Posterior cingulate gyrus (tissue), 11 donors: ENCODE data around the gene IKZF2.
"Not testable (repeated sequence)": the region's sequence is repeated elsewhere in the genome, so short reads cannot be mapped to it uniquely, and the experiment has no call there.

Experiments used
- DNase-seq, 10 donors: peaks; one replicate each; pipeline versions ENCODE4 v3.0.0 to v3.0.0-alpha.2; 2020 to 2021; ENCODE audit warnings: mixed read lengths in 3 of 10
- intact Hi-C: fragments of 100-400 bp; cut with DNase I; formaldehyde crosslinking; loops from one replicate; pipeline ENCODE4 v1.15.1; 2023

IKZF2 gene

GRCh38 chr2:213064099-213064498, 87.3 kb downstream of the IKZF2 start:
- intact Hi-C loops: no loop called here
- no peak for DNase-seq

GRCh38 chr2:213057977-213058376, 93.4 kb downstream of the IKZF2 start:
- no peak for DNase-seq
- intact Hi-C loops: no loop called here

DNA sequence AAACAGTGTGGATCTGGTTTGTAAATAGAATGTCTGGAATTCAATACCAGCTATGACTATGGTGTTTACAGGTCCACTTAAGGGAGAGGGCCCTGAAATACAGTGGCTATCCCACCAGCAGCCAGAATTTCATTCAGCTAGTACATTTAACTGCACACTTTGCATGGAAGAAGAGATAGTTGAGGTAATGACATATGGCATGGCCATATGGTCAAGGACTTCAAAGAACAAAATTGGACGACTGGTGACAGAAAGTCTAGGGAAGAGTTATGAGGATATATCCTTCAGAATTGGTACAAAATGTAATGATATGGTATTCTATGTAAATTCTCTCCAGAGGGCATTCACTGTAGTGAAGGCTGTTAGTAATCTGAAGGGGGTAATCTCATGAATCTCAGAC, 105.0 kb downstream of the IKZF2 start:
- DNase-seq: no peak
- intact Hi-C loops: no loop called here

- intact Hi-C loops: no loop called here
- no peak for DNase-seq
These were observed 107.8 kb downstream of the IKZF2 start for GRCh38 chr2:213043566-213043965.

DNA sequence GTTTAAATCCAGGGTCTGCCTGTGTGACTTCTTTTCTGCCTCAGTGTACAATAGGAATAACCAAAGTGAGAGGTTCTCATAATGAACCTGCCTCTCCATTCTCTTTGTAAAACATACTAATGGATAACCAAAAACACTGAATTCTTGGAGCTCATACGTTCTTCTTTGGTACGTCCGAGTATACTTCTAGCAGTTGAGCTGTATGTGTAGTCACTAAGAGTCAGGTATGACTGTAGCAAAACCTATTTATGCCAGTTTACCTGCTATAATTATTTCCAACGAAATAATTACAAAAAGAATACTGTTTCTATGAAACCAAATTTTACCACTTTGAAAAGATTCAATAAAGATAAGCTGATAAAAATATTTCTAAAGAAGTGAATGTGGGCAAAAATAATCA, 109.2 kb downstream of the IKZF2 start:
- no peak for DNase-seq
- intact Hi-C loops: no loop called here

DNA sequence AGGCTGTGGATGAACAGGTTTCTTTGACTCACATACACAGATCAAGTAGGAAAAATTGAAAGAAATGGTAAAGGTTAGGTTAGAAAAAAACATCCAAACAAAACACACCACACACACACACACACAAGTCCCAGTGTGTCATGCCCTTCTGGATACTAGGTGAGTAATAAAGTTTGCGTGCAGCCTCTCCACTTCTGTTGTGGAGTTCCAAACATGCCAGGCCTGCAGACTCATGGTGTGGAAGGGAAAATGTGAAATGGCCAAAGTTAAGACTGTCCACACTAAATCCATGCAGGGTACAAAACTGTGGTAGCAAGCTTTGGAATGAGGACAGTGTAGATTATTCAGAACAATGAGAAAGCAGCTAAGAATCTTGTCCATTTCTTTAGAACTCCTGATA, 114.6 kb downstream of the IKZF2 start:
- DNase-seq: no peak
- intact Hi-C loops: no loop called here

DNA sequence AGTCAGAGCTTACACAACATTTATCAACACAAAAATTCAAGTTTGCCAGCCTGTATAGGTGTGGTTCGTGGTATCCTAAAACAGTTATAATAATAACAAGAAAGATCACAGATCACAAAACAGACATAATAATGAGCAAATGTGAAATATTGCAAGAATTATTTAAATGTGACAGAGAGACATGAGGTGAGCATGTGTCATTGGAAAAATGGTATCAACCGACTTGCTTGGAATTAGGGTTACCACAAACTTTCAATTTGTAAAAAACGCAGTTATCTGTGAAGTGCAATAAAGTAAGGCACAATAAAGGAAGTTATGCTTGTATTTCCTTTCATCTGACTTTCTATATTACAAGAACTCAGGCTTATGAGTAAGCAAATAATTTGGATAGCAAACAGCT, 116.8 kb downstream of the IKZF2 start:
- no peak for DNase-seq
- intact Hi-C loops: no loop called here

GRCh38 chr2:213032607-213033006, 118.8 kb downstream of the IKZF2 start:
- no peak for DNase-seq
- intact Hi-C loops: no loop called here

GRCh38 chr2:213022987-213023386, 128.4 kb downstream of the IKZF2 start:
- DNase-seq: no peak
- intact Hi-C loops: no loop called here

DNA sequence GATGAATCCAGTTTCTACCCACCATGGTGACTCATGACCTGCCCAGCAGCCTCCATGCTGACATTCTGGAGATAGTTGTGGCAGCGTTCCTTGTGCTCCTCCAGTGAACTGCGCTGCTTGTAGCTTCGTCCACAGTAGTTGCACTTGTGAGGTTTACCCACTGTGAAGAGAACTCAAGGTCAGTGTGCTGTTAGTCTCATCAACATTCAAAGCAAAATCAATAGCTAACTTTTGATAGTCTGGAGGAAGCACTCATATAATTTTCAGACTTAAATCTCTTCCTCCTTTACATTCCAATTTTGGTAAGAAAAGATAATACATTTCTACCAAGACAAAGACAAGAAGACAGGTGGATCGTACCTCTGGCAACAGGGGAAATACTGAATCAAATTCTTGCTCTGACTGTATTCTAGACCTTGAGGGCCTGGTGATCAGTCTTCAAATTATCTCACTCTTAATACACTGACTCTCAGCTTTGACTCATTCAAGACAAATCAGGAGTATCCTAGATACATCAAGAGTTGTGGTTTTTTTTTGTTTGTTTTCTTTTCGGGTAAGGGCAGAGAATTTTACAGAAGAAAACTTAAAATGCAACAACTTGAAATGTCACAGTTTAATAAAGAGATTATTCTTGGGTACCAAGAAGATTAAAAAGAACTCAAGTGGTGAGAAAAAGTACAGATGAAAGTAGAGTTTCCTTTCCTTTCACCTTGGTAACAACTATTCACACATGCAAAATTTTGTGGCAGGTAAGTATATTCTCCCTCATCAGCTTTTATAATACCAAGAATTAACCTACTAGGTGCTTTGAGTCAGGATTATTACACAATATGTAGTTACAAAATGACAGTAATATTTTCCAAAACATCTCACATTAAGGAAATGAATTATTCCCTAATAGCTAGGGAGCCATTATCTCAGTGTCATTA, 129.2 kb downstream of the IKZF2 start:
- DNase-seq: no peak
- intact Hi-C loops: no loop called here

DNA sequence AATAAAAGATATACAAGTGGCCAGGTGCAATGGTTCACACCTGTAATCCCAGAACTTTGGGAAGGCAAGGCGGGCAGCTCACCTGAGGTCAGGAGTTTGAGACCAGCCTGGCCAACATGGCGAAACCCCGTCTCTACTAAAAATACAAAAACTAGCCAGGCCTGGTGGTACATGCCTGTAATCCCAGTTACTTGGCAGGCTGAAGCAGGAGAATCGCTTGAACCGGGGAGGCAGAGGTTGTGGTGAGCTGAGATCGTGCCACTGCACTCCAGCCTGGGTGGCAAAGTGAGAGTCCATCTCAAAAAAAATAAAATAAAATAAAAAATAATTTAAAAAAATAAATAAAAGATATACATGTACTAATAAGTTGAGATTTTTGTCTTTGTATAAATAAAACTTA, 130.5 kb downstream of the IKZF2 start:
- intact Hi-C loops: not testable (repeated sequence)
- DNase-seq: peak in 1 of 10 donors; percentile 61

- intact Hi-C loops: no loop called here
- no peak for DNase-seq
These were observed 131.1 kb downstream of the IKZF2 start for GRCh38 chr2:213020268-213020667.

DNA sequence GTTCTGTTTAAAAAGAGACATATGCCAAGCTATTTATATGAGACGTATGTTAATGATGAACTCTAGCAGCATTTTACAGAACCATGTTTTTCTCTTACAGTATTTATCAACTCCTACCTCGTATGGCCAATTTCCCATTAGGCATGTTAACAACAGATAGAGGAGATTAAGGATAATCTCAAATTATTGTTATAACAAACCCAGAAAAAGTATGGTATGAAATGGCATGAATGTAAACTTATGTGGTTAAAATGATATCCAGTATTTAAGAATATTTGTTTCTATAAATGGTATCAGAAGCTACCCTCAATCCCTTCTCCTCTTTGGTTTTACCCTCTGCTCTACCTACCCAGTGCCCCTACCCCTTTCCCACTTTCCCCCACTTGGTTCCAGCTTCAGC, 132.0 kb downstream of the IKZF2 start:
- intact Hi-C loops: no loop called here
- no peak for DNase-seq

GRCh38 chr2:213018340-213018901, 133.0 kb downstream of the IKZF2 start:
- intact Hi-C loops: no loop called here

DNA sequence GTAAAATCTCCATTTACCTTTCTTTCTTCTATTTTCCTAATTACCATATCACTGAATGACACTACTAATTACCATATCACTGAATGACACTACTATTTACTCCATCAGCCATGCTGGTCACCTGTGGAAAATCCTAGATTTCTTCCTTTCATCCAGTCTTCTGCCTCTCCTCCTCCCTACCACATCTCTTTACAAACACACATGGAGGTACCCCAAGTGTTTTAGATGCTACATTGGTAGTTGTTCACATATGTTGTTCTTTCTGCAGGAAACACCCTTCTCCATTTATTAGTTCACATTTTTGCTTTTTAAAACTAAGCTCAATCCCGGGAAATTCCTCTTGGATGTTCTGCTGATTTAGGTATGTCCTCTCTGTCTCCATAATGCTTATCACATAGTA, 134.0 kb downstream of the IKZF2 start:
- intact Hi-C loops: no loop called here
- no peak for DNase-seq

More at GRCh38 chr2:213018340-213018901, 133.0 kb downstream of the IKZF2 start:
- no peak for DNase-seq

DNA sequence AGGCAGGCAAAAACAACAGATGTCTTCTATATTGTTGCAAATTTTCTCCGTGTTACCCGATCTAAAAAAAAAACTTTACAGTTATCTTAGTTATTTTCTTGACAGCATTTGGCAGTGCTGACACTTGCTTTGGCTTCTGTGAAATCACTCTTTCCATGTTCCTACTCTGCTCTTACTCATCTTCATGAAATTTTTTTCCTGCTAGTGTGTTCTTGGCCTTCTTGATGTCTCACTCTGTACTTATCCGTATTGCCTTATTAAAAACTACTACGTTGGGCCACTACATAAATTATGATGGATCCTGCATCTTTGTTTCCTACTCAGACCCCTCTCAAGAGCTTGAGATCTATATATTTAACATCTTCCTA, 134.4 kb downstream of the IKZF2 start:
- intact Hi-C loops: no loop called here
- no peak for DNase-seq

DNA sequence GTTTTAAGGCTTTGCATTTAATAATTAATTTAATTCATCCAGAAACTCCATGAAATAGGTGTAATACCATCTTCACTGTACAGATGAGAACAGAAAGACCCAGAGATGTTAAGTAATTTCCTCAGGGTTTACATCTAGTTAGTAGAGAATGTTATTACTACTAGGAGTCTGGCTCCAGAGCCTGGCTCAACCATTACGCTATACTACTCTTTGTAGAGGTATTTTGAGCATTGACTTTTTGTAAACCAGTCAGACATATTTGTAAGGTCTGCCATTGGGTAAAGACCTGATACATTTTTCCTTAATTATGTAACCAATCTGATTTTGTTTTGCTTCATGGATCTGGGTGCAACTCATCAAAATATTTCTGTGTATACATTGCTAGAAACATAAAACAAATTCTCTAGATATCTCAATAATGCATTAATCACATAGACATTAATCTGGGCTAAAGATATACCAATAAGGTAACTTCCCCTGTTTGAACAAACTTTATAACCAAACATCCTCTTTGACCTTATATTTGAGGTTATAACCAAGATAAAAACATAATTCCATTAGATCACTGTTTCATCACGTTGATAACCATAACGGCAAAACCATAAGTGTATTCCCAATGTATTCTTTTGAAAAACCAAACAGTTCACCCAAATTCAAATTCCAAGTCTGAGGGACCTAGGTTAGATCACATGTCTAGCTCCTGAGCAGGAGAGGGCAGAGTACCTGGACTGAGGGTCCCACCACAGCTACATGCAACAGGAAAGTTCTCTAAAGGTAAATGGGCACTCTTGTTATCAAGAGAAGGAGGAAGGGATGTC, 135.0 kb downstream of the IKZF2 start:
- intact Hi-C loops: no loop called here

GRCh38 chr2:213015387-213016165, 135.8 kb downstream of the IKZF2 start:
- DNase-seq: no peak
- intact Hi-C loops: no loop called here

More for the DNA sequence above, 135.0 kb downstream of the IKZF2 start:
- DNase-seq: no peak

- DNase-seq: no peak
- intact Hi-C loops: no loop called here
These were observed 137.4 kb downstream of the IKZF2 start for GRCh38 chr2:213013979-213014378.

- intact Hi-C loops: no loop called here
- no peak for DNase-seq
These were observed 139.9 kb downstream of the IKZF2 start for GRCh38 chr2:213011505-213011904.
